HEK293T (cell line): ENCODE data around the gene C6orf58.
"Not testable (repeated sequence)": the region's sequence is repeated elsewhere in the genome, so short reads cannot be mapped to it uniquely, and the experiment has no call there.

Source experiments
- CTCF ChIA-PET: fragments of 350-600 bp; formaldehyde crosslinking; extraction: SDS; loops from one replicate; lab custom pipeline; 2021; ENCODE audit warnings: antibody characterized with exemption, inconsistent platforms; lab: Yijun Ruan, JAX
- POLR2A ChIA-PET: fragments of 350-600 bp; formaldehyde crosslinking; extraction: SDS; loops from one replicate; lab custom pipeline; 2020; ENCODE audit warnings: antibody characterized with exemption, inconsistent platforms; lab: Yijun Ruan, JAX
- DNase-seq: peaks from one replicate; pipeline ENCODE4 v3.0.0; 2012; ENCODE audit warnings: mixed read lengths; ENCODE audit errors: extremely low spot score
- ARNT ChIP-seq: fragments of 450-650 bp; IDR thresholded peaks from 2 replicates; pipeline ENCODE4 v1.6.1; 2017; ENCODE audit warnings: mild to moderate bottlenecking
- BHLHE40 ChIP-seq: fragments of 450-650 bp; IDR thresholded peaks from 2 replicates; pipeline ENCODE4 v1.6.1; 2016; ENCODE audit warnings: mild to moderate bottlenecking, moderate library complexity, borderline replicate concordance
- CTBP1 ChIP-seq: fragments of 450-650 bp; IDR thresholded peaks from 2 replicates; pipeline ENCODE4 v1.6.1; 2016; ENCODE audit warnings: borderline replicate concordance
- ELF4 ChIP-seq: fragments of 450-650 bp; IDR thresholded peaks from 2 replicates; pipeline ENCODE4 v1.6.1; 2017; ENCODE audit warnings: antibody characterized with exemption
- FOXA1 ChIP-seq: fragments of 450-650 bp; IDR thresholded peaks from 2 replicates; pipeline ENCODE4 v1.6.1; 2016; ENCODE audit warnings: mild to moderate bottlenecking
- FOXK2 ChIP-seq: fragments of 450-650 bp; IDR thresholded peaks from 2 replicates; pipeline ENCODE4 v1.6.1; 2016; ENCODE audit warnings: mild to moderate bottlenecking
- FOXM1 ChIP-seq: fragments of 450-650 bp; IDR thresholded peaks from 2 replicates; pipeline ENCODE4 v1.6.1; 2017; ENCODE audit warnings: mild to moderate bottlenecking, borderline replicate concordance
- HDGF ChIP-seq: fragments of 450-650 bp; IDR thresholded peaks from 2 replicates; pipeline ENCODE4 v1.6.1; 2017; ENCODE audit warnings: antibody characterized with exemption, borderline replicate concordance
- L3MBTL2 ChIP-seq: fragments of 450-650 bp; conservative IDR thresholded peaks from 2 replicates; pipeline ENCODE4 v1.6.1; 2016; ENCODE audit warnings: mild to moderate bottlenecking
- LEF1 ChIP-seq: fragments of 450-650 bp; IDR thresholded peaks from 2 replicates; pipeline ENCODE4 v1.6.1; 2017; ENCODE audit warnings: mild to moderate bottlenecking, borderline replicate concordance
- NFRKB ChIP-seq: fragments of 450-650 bp; IDR thresholded peaks from 2 replicates; pipeline ENCODE4 v1.6.1; 2016; ENCODE audit warnings: mild to moderate bottlenecking, moderate library complexity
- SP1 ChIP-seq: fragments of 450-650 bp; IDR thresholded peaks from 2 replicates; pipeline ENCODE4 v1.6.1; 2017
- SUZ12 ChIP-seq: fragments of 450-650 bp; IDR thresholded peaks from 2 replicates; pipeline ENCODE4 v1.6.1; 2016; ENCODE audit warnings: mild to moderate bottlenecking
- TARDBP ChIP-seq: fragments of 450-650 bp; IDR thresholded peaks from 2 replicates; pipeline ENCODE4 v1.6.1; 2016
- ZNF384 ChIP-seq: fragments of 450-650 bp; IDR thresholded peaks from 2 replicates; pipeline ENCODE4 v1.6.1; 2016
- TF ChIP-seq, protein P1 (sequence below): fragments of 450-650 bp; IDR thresholded peaks from 2 replicates; pipeline ENCODE4 v1.6.1; 2016

C6orf58 gene

DNA sequence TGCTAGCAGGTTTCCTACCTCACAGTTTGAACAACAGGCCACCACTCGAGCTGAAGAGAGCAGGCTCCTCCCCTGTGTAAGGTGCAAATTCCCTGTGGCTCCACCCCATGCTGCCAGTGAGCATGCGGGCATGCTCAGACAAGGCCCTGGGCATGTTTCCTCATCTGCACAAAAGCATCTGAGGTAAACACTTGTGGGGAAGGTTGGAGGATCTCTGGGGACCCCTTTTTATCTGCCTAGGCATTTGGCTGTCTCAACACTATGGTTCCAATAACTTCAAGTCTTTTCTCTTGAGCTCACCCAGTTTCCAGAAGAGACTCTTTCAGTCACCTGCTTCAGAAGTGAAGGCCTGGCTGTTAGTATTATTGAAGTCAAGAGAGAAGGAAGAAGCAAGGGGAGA is 9.4 kb downstream of the C6orf58 start:
- CTCF ChIA-PET: no interaction called here
- POLR2A ChIA-PET: no interaction called here
- DNase-seq: no peak
- TF ChIP-seq HDGF (no peak), L3MBTL2 (peak; percentile 36; the same call in 1 of the 2 replicates), NFRKB (no peak), SP1 (no peak)

DNA sequence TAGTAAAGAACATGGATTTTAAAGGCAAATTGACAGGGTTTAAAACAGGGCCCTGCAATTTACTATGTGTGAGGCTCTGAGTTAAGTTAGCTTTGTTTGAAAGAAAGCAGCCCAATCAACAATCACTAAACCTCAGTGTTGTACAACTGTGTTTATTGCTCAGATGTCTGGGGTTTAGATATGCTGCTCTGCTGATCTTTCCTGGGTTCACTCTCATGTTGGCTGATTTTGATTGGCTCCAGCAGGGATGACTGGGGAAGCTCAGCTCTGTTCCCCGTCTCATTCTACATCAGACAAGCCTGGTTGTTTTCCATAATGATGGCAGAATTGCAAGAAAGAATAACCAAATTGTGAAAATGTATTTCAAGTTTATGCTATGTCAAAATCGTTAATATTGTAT is 10.9 kb downstream of the C6orf58 start:
- TF ChIP-seq BHLHE40: no peak
- TF ChIP-seq, protein P1, sequence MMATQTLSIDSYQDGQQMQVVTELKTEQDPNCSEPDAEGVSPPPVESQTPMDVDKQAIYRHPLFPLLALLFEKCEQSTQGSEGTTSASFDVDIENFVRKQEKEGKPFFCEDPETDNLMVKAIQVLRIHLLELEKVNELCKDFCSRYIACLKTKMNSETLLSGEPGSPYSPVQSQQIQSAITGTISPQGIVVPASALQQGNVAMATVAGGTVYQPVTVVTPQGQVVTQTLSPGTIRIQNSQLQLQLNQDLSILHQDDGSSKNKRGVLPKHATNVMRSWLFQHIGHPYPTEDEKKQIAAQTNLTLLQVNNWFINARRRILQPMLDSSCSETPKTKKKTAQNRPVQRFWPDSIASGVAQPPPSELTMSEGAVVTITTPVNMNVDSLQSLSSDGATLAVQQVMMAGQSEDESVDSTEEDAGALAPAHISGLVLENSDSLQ: no peak
- no peak for TF ChIP-seq ARNT
- TF ChIP-seq ZNF384: no peak
- no peak for TF ChIP-seq NFRKB
- TF ChIP-seq HDGF: no peak
- no peak for TF ChIP-seq CTBP1
- TF ChIP-seq SP1: no peak
- TF ChIP-seq FOXK2: no peak
- no peak for TF ChIP-seq L3MBTL2
- TF ChIP-seq SUZ12: no peak
- no peak for TF ChIP-seq LEF1
- no peak for TF ChIP-seq FOXA1
- no peak for TF ChIP-seq FOXM1
- TF ChIP-seq ELF4: no peak
- TF ChIP-seq TARDBP: no peak
- ChIA-PET CTCF (interaction anchor here (0.5 kb wide), 1 partner anchor 38 kb away, joined by 4 read pairs; no protein-coding TSS in a partner anchor), POLR2A (no interaction called here)
- DNase-seq: no peak

DNA sequence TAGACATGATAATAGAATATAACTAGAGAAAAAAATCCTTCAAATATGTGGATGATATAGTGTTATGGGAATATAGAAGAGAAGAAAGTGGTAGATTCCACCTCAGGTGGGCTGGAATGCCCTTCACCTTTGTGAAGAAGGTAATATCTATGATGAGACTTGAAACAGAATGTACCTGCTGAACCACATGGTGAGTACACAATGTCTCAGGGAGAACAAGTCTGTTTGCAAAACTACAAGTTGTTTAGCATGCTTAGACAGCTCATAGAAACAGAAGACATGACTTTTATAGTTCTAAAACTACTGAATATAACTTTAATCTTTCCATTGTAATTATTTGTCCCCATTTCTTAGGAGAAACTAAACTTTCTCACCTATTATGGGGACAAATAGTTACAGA is 12.2 kb downstream of the C6orf58 start:
- ChIA-PET CTCF (no interaction called here), POLR2A (no interaction called here)
- no peak for DNase-seq
- no peak for TF ChIP-seq FOXM1
- TF ChIP-seq, protein P1: no peak

DNA sequence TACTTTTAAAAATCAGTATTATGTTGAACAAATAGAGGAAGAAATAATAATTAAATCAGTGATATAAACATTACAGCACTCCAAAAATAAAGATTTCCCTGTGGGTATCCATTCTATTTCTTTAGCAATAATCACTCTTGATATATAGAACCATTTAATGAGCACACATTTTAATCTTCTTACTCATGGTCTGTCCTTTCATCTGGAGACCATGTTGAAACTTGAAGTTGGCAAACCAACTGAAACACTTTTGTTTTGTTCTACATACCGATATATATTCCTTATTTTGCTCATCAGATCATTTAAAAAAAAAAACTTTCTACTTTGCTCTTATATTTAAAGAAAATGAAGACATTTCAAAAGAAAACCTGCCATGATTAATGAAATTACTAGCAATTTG is 13.4 kb downstream of the C6orf58 start:
- CTCF ChIA-PET: no interaction called here
- no peak for TF ChIP-seq FOXA1
- TF ChIP-seq, protein P1: no peak
- TF ChIP-seq ARNT: no peak
- TF ChIP-seq FOXK2: no peak
- no peak for TF ChIP-seq TARDBP
- no peak for TF ChIP-seq SP1
- no peak for TF ChIP-seq LEF1
- TF ChIP-seq BHLHE40: no peak
- no peak for TF ChIP-seq L3MBTL2
- TF ChIP-seq ZNF384: no peak
- POLR2A ChIA-PET: no interaction called here
- no peak for DNase-seq

DNA sequence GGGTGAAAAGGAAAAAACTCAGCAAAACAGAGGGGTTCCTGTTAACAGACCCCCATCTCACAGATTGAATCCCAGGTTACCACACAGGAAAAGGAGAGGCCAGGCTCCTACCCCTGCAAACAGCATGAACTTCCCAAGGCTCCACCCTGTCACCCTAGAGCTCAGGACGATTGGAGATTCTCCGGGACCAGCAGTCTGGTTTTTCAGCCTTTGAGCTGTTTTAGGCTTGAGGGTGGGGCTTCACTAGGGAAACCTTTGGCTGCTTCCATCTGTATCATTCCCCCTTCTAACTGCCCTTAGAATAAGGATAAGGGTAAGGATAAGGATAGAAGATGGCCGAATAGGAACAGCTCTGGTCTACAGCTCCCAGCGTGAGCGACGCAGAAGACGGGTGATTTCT is 16.0 kb downstream of the C6orf58 start:
- ChIA-PET CTCF (no interaction called here), POLR2A (no interaction called here)
- TF ChIP-seq, protein P1: no peak
- TF ChIP-seq SUZ12 (no peak), BHLHE40 (no peak), CTBP1 (no peak), ARNT (no peak), ELF4 (no peak)
- peak; percentile 12 for DNase-seq

DNA sequence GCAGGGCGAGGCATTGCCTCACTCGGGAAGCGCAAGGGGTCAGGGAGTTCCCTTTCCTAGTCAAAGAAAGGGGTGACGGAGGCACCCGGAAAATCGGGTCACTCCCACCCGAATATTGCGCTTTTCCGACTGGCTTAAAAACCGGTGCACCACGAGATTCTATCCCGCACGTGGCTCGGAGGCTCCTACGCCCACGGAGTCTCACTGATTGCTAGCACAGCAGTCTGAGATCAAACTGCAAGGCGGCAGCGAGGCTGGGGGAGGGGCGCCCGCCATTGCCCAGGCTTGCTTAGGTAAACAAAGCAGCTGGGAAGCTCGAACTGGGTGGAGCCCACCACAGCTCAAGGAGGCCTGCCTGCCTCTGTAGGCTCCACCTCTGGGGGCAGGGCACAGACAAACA is 16.5 kb downstream of the C6orf58 start:
- POLR2A ChIA-PET, CTCF ChIA-PET, DNase-seq: not testable (repeated sequence)
- TF ChIP-seq L3MBTL2: peak; percentile 90

DNA sequence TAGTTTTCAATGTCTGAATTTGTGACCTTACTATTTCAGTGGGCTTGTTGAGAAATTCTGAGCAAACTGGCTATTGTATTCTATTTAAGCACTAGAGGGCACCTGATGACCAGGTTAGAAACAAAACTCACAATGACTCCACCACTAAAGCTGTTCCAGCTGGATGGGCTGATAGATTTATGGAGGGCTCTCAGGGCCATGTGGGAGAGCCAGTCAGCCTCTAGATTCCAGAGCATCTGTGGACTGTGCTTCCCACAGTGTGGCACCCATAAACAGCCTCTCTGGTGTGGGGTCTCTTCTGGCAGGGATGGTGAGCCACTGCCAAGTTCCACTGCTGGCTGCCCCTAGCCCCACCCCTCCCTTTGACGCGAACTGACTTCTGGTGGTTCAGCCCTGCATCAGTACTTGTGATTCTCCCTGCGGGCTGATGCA is 29.2 kb downstream of the C6orf58 start:
- CTCF ChIA-PET: interaction anchor here (0.7 kb wide), 2 partner anchors 37 to 241 kb away, joined by 3 to 5 read pairs; no protein-coding TSS in a partner anchor
- POLR2A ChIA-PET: no interaction called here
- TF ChIP-seq HDGF (no peak), FOXK2 (no peak), L3MBTL2 (no peak), ZNF384 (no peak), ARNT (no peak)
- TF ChIP-seq, protein P1: peak; percentile 91
- DNase-seq: peak; percentile 68
